Muscle of arm (tissue), 14 donors: ENCODE measurements around the gene EHMT2. TPM values are rescaled to one million over a fixed set of nuclear protein-coding genes. Genes with fewer than 3 reads are reported as not detected.
A peak's percentile ranks its signal among the peaks of the same experiment; 100 is the strongest.
"Not testable (repeated sequence)": the region's sequence is repeated elsewhere in the genome, so short reads cannot be mapped to it uniquely, and the experiment has no call there.

Experiments used
- DNase-seq: peaks from one replicate; pipeline ENCODE4 v3.0.0-alpha.2; 2013
- long read RNA-seq, 11 donors: transcript quantifications; one replicate each; lab custom pipeline, GENCODE V29; 2026
- polyA plus RNA-seq, 12 donors: library from polyadenylated mRNA; unstranded; fragments of 120-200 nt; gene quantifications; one replicate each; pipeline ENCODE4 v1.2.1, GENCODE V29; 2013; ENCODE audit not compliant: insufficient read length in 12 of 12

EHMT2 gene
- polyA plus RNA-seq: 10 to 100 TPM in 11 of 12 donors, not detected in 1; 26.0 to 62.8 (median 31.4) TPM
- long read RNA-seq, donor 1, transcript EHMT2-208 (4 exons, 1,454 nt): major isoform, 5 of 18 reads
- long read RNA-seq, donor 1, partial matches to known transcripts: 13 of 18 reads
- long read RNA-seq, donor 1, other reads (novel, unspliced or antisense): 0 of 18 reads
- long read RNA-seq, donor 2, full-length matches to known transcripts: 4 of 4 reads
- long read RNA-seq, donor 2, partial matches to known transcripts: 0 of 4 reads
- long read RNA-seq, donor 2, other reads (novel, unspliced or antisense): 0 of 4 reads
- long read RNA-seq, donor 3, partial matches to known transcripts: 0 of 3 reads
- long read RNA-seq, donor 3, other reads (novel, unspliced or antisense): 0 of 3 reads
- long read RNA-seq, donor 4, partial matches to known transcripts: 0 of 4 reads
- long read RNA-seq, donor 4, other reads (novel, unspliced or antisense): 0 of 4 reads
- long read RNA-seq, donor 5, transcript EHMT2-203 (28 exons, 3,965 nt): major isoform, 5 of 6 reads
- long read RNA-seq, donor 5, partial matches to known transcripts: 0 of 6 reads
- long read RNA-seq, donor 5, other reads (novel, unspliced or antisense): 0 of 6 reads
- long read RNA-seq, donor 6, partial matches to known transcripts: 0 of 4 reads
- long read RNA-seq, donor 6, other reads (novel, unspliced or antisense): 0 of 4 reads
- long read RNA-seq, donor 7, partial matches to known transcripts: 0 of 2 reads
- long read RNA-seq, donor 7, other reads (novel, unspliced or antisense): 0 of 2 reads
- long read RNA-seq, donor 8, partial matches to known transcripts: 5 of 10 reads
- long read RNA-seq, donor 8, other reads (novel, unspliced or antisense): 0 of 10 reads
- long read RNA-seq, donor 9, partial matches to known transcripts: 0 of 2 reads
- long read RNA-seq, donor 9, other reads (novel, unspliced or antisense): 0 of 2 reads
- long read RNA-seq, donor 10, partial matches to known transcripts: 0 of 4 reads
- long read RNA-seq, donor 10, other reads (novel, unspliced or antisense): 0 of 4 reads
- long read RNA-seq, donor 11, partial matches to known transcripts: 0 of 1 reads
- long read RNA-seq, donor 11, other reads (novel, unspliced or antisense): 0 of 1 reads

DNA sequence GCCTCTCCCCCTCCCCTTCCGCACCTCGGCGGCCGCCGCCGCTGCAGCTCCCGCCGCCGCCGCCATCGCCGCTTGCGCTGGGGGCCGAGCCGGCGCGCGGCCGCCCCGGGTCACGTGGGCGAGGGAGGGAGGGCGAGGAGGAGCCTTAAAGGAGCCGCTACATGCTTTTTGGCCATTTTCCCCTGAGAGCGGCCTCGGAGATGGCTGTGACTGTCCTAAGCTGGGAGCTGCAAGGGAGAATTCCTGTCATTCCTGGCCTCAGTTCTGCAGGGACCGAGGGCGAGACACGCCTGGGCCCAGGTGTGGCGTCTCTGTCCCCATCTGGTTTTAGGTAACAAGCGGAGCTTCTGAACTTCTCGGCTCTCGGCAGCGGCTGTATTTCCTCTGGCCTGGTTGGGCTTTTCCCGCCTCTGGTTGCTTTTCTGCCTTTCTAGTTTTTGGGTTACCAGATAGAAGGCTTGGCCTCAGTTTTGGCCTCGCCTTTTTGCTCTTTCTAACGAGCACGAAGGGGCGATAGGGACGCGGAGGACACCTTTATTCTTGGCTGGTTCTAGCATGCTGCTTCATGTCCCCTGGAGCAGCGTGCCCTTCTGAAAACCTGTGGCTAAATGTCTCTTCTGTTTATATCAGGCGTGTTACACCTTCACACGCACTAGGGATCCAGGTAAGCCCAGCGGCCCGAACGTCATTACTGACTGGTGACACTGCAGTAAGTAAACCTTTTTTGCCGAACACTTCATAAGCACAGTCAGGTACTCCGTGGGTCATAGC lies at the start of gene EHMT2:
TSS of gene EHMT2 (minus strand) at position 87 of the 771 bp plus-strand sequence. CDS start at position 66, 21 bp downstream.
- DNase-seq: peak; percentile 90

DNA sequence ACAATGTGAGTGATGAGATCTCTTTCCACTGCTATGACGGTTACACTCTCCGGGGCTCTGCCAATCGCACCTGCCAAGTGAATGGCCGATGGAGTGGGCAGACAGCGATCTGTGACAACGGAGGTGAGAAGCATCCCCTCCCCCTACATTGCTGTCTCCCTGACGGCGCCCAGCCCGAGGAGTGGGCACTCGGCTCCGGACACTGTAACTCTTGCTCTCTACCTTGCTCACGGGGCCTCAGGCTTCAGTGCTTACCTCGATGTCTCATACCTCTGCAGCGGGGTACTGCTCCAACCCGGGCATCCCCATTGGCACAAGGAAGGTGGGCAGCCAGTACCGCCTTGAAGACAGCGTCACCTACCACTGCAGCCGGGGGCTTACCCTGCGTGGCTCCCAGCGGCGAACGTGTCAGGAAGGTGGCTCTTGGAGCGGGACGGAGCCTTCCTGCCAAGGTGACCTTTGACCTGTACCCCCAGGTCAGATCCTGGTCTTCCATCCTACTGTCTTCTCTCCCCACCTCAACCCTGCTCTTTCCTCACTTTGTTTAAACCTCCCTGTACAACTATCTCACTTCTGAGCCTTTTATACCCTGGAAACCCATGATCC lies 49.7 kb upstream of the EHMT2 start:
- DNase-seq: no peak

DNA sequence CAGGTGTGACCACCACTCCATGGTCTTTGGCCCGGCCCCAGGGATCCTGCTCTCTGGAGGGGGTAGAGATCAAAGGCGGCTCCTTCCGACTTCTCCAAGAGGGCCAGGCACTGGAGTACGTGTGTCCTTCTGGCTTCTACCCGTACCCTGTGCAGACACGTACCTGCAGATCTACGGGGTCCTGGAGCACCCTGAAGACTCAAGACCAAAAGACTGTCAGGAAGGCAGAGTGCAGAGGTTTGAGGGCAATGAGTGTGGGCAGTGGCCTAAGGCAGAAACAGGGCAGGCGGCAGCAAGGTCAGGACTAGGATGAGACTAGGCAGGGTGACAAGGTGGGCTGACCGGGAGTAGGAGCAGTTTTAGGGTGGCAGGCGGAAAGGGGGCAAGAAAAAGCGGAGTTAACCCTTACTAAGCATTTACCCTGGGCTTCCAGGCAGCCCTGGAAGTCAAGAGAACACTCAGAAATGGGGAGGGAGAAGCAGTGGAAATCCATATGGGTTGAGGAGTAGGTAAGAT lies 48.9 kb upstream of the EHMT2 start:
- DNase-seq: no peak

DNA sequence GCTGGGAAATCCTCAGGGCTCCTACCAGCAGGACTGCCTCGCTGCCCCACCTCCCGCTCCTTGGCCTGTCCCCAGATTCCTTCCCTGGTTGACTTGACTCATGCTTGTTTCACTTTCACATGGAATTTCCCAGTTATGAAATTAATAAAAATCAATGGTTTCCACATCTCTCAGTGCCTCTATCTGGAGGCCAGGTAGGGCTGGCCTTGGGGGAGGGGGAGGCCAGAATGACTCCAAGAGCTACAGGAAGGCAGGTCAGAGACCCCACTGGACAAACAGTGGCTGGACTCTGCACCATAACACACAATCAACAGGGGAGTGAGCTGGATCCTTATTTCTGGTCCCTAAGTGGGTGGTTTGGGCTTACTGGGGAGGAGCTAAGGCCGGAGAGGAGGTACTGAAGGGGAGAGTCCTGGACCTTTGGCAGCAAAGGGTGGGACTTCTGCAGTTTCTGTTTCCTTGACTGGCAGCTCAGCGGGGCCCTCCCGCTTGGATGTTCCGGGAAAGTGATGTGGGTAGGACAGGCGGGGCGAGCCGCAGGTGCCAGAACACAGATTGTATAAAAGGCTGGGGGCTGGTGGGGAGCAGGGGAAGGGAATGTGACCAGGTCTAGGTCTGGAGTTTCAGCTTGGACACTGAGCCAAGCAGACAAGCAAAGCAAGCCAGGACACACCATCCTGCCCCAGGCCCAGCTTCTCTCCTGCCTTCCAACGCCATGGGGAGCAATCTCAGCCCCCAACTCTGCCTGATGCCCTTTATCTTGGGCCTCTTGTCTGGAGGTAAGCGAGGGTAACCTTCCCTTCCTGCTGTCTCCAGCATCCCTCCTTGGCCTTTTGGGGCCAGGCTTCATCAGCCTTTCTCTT lies 48.2 kb upstream of the EHMT2 start, which contains the start of gene CFB:
TSS of gene CFB (plus strand) at position 589 of the 863 bp plus-strand sequence. CDS start at position 716, 127 bp downstream.
- peak; percentile 46 for DNase-seq

DNA sequence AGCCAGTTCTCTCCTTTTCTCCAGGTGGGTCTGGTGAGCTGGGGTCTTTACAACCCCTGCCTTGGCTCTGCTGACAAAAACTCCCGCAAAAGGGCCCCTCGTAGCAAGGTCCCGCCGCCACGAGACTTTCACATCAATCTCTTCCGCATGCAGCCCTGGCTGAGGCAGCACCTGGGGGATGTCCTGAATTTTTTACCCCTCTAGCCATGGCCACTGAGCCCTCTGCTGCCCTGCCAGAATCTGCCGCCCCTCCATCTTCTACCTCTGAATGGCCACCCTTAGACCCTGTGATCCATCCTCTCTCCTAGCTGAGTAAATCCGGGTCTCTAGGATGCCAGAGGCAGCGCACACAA lies 47.6 kb upstream of the EHMT2 start:
- DNase-seq: no peak

DNA sequence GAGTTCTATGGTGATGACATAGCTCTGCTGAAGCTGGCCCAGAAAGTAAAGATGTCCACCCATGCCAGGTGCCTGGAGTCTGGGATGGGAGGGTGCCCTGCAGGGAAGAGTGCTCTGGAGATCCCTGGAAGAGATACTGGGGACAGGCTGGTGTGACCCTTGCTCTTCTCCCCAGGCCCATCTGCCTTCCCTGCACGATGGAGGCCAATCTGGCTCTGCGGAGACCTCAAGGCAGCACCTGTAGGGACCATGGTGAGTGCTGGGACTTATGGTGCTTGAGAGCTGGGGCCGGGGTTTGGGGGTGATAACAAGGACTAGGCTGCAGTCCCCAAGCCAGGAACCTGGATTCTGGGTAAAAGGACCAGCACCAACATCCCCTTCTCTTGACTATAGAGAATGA lies 46.2 kb upstream of the EHMT2 start:
- DNase-seq: no peak

DNA sequence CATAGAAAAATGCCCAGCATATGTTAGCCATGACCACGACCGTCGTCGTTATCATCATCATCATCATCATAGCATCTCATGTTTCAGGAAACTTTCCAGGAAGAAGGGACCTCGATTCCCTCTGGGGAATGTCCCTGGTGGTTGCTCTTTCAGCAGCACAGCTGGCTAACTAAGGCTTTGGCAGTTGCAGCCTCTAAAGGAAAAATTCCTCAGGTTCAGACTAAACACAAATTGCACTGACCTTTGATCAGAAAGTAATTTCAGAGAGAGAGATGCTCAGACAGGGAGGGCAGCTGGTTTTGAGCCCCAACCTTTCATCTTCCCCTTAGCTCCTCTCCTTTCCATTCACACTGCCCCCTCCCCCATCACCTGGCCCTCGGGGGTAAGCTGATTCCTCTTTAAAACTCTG lies 42.8 kb upstream of the EHMT2 start:
- no peak for DNase-seq

DNA sequence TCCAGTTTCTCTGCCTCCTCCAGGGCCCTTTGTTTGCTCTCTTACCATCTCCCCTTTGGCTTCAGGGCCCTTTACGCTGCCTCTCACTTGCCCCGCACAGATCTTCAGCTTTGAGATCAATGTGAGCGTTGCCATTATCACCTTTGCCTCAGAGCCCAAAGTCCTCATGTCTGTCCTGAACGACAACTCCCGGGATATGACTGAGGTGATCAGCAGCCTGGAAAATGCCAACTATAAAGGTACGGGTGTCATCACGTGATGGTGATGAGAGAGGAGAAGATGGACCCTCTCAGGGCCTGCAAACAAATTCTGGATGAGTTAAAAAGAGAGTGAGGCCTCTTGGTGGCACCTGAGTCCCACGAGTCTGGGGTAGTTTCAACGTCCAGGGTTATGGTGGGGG lies 38.3 kb upstream of the EHMT2 start:
- no peak for DNase-seq

DNA sequence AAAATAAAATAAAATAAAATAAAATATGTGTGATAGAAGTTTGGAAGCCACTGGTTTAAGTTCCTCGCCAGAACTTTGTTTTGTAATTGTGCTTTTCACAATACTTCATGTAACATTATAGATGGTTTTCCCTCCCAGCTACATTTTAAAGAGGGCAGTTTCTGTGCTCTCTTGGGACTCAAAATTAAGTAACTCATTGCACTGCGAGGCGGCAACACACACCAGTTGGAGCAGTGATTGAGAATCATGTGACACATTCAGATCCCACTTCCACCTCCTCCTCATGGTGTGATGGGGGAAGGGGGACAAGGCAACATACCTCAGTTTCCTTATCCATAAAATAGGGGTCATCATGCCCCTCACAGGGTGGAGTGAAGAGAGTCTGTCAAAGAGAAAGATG lies 37.5 kb upstream of the EHMT2 start:
- DNase-seq: no peak

DNA sequence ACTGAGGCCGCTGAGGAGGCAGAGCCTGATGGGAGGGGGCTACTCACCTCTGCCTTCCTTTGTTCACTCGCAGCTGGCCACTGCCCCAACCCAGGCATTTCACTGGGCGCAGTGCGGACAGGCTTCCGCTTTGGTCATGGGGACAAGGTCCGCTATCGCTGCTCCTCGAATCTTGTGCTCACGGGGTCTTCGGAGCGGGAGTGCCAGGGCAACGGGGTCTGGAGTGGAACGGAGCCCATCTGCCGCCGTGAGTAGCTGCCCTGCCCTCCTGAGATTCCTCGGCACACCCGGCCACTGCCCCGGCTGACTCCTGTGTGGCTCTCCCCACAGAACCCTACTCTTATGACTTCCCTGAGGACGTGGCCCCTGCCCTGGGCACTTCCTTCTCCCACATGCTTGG lies 36.0 kb upstream of the EHMT2 start:
- DNase-seq: no peak

DNA sequence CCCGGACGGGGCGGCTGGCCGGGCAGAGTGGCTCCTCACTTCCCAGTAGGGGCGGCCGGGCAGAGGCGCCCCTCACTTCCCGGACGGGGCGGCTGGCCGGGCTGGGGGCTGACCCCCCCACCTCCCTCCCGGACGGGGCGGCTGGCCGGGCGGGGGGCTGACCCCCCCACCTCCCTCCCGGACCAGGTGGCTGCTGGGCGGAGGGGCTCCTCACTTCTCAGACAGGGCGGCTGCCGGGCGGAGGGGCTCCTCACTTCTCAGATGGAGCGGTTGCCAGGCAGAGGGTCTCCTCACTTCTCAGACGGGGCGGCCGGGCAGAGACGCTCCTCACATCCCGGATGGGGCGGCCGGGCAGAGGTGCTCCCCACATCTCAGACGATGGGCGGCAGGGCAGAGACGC lies 34.6 kb upstream of the EHMT2 start:
- DNase-seq: not testable (repeated sequence)

DNA sequence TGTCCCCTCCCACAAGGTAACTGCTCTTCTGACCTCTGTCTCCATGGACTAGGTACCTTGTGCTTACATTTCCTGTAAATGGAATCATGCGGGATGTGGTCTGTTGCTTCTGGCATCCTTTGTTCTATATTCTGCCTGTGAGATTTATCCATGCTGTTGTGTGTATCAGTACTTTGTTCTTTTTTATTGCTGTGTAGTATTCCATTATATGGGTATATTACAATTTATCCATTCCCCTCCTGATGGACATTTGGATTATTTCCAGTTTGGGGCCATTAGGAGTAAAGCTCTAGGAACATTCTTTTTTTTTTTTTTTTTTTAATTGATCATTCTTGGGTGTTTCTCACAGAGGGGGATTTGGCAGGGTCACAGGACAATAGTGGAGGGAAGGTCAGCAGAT lies 33.5 kb upstream of the EHMT2 start:
- no peak for DNase-seq

DNA sequence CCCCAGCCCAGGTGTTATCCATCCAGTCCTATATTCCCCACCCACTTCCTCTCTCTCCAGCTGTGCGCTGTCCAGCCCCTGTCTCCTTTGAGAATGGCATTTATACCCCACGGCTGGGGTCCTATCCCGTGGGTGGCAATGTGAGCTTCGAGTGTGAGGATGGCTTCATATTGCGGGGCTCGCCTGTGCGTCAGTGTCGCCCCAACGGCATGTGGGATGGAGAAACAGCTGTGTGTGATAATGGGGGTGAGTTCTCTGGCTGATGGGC lies 31.1 kb upstream of the EHMT2 start:
- DNase-seq: no peak

DNA sequence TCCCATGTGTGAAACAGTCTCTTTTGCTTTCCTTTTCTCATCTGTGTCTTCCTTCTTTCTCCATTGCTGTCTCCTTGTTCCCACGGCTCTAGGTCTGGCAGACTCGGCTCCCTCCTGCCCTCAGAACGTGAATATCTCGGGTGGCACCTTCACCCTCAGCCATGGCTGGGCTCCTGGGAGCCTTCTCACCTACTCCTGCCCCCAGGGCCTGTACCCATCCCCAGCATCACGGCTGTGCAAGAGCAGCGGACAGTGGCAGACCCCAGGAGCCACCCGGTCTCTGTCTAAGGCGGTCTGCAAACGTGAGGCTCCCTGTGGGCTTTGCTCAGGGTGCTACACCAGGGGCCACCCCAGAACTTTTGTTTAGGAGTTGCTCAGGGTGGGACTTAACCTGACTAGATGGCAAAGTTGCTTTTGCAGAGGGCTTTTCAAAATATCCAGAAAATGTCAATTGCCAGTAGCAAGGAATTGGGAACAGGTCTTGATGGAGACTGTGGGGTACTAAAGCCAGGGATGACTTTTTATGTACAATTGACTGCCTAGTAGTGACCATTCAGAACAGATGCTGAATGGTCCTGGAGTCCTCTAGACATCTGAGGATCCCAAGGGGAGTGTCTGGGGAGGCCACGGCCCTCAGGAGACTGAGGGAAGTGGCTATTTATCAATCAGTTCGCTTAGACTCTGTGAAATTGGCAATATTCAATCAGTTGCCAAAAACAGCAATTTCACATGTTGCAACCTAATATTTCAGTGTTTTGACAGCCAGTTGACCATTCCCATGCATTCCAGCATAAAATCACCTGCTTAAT lies 30.6 kb upstream of the EHMT2 start:
- DNase-seq: no peak

DNA sequence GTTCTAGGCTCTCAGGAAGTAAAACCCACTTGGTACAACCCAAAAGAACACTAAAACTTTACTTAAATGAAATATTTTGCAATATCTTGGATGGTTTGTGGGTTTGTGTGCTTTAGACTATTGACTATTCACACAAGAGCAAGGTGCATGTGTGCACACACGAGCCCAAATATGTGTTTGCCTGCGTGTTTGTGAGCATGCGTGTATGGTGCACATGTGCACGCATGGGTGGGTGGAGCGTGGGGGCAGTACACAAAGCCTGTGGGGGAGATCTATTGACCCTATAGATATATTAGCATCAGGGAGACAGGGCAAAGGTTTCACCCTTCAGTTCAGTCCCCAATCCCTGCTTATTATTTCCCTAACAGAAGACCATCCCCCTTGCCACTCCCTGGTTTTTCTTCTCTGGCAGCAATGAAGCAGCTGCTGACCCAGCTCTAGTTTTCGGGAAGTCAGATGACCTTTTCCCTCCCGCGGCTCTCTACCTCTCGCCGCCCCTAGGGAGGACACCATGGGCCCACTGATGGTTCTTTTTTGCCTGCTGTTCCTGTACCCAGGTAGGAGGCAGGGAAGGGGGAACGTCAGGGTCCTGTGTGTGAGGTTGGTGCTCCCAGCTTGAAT lies 29.9 kb upstream of the EHMT2 start, which contains the start of gene C2:
TSS of gene C2 (plus strand) at position 476 of the 621 bp plus-strand sequence. CDS start at position 512, 36 bp downstream.
- no peak for DNase-seq

DNA sequence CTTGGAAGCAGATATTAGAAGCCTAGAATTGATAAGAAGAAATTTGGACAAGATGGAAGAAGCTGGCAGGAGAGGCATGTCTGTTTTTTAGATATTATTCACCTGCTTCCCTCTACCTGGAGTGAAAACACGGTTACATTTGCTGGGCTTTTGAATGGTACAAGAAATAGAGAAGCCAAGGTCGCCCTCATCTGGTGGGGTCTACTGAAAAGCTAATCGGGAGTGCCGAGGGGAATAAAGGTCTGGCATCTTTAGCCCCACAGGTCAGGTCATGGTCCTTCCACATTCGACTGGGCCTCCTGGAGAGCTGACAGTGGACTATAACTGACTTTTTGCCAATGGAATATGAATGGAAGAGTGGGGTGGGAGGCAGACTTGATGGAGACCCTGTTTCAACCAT lies 25.4 kb upstream of the EHMT2 start:
- DNase-seq: no peak

DNA sequence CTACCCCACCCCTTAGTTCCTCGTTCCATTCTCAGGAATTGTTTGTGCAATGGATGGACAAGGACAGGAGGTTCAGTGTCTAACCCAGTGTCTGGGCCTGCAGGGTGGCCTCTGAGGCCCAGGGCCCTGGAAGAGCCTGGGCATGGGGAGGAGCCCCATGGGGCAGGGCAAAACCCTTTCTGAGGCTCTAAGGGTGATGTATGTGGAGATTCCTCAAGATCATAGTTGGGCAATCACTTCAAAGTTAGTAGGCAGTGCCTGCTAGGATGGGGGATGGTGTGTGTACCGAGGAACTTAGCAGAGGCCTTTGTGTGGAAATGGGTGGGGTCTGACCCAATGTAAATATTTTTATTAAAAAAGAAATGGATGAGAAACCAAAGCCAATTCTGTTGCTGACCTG lies 23.3 kb upstream of the EHMT2 start:
- no peak for DNase-seq

DNA sequence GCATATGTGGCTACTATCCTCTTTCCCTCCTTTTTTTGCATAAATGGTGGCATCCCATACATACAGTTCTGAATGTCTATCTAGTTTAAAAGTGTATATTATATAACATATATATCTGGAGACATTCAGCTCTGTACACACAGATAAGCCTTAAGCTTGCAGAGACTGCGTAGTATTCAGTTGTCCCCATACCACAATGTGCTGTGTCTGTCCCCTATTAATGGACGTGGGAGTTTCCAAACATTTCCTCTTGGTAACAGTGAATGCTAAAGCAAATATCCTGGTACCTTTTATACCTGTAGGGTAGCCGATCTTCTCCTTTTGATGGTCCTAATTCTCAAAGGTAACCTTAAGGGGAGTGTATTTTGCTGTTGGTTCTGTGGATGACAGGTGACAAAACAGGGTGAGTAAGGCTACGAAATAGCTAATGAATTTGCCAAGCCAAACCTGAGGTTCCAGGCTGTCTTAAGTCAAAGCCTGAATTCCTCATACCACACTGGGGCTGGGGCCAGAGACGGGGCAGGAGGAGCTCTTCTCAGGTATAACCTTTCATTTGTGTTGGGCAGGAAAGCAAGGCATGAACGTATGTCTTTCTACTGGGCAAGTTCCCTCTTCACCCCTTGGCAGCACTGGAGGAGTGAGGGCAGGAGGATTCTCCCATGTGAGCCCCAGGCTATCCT lies 22.3 kb upstream of the EHMT2 start:
- no peak for DNase-seq
